HG02642 (cell line): Measurements from ENCODE around the gene ZC3H13.

Experiments
- ATAC-seq: cut with Tn5 transposase; IDR thresholded peaks from one replicate; pipeline ENCODE4 v1.9.1; 2021; ENCODE audit warnings: mild to moderate bottlenecking; ENCODE audit not compliant: unreplicated experiment, poor library complexity

The ZC3H13 gene

DNA sequence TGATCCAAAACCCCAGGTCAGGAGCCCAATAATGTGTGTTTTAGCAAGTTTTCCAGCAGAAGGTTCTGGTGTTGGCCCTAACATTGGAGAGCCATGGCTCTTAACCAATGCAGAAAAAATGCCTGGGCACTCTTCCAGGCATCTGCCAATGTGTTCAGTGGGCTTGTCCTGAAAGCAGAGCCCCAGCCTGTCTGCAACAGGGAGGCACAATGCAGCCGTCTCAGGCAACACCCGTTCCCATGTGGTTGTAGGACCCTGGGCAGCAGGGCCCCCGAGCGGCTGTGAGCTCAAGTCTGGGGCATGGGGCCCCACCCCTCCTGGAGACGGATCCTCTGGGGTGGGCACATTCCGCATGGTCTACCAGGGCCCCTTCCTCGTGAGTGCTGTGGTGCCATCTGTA is 142.9 kb downstream of the ZC3H13 start:
- no peak for ATAC-seq

DNA sequence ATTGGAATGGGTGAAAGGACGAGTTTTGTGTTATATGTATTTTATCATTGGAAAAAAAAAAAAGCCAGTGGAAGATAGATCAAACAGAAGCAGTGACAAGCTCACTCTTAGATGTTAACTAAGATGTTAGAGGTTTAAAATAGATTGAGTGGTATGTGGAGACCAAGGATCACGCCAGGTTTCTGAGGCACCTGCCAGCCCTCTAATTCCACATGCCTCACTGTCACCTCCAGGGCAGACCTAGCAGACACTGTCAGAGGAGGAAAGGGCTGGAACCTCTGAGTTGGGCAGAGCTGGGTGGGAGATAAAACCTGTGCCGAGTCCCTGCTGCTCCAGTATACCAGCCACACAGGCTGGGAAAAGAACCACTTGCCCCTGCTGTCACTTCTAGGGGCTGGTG is 143.5 kb downstream of the ZC3H13 start:
- no peak for ATAC-seq

DNA sequence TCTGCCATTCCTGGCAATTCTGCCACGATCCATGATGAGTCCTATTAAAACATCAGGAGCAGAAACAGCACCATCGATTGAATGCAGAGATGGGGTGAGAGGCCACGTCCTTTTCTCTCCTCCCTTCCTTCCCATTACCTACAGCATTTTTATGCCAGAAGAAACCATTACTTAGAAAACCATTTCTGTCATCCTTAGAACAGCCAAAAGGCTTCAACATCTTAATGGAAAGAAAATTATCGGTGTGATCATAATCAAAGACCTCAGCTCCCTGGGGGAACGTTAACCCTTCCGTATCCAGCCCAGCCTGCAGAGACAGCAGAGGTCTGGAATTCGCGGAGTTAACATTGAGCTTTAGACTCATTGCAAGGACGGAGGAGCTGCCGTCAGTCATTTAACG is 145.0 kb downstream of the ZC3H13 start:
- no peak for ATAC-seq
